NT2/D1 (cell line): Measurements from ENCODE around the gene OPTC.

Experiments
- DNase-seq: peaks from one replicate; pipeline ENCODE4 v3.0.0-alpha.2; 2011; ENCODE audit warnings: low read depth, low spot score
- H3K27me3 ChIP-seq: 2 replicates; pipeline ENCODE4 v1.6.0; 2011; ENCODE audit warnings: mild to moderate bottlenecking; ENCODE audit not compliant: insufficient read length, insufficient read depth
- H3K36me3 ChIP-seq: 2 replicates; pipeline ENCODE4 v1.6.1; 2011; ENCODE audit warnings: mild to moderate bottlenecking, low read length, mixed read lengths; ENCODE audit not compliant: insufficient read depth, insufficient read length
- H3K4me1 ChIP-seq: 2 replicates; pipeline ENCODE4 v1.5.1; 2011; ENCODE audit not compliant: insufficient read depth, insufficient read length
- H3K4me3 ChIP-seq: 2 replicates; pipeline ENCODE4 v1.5.1; 2011; ENCODE audit warnings: low read depth; ENCODE audit not compliant: insufficient read length
- H3K9ac ChIP-seq: 2 replicates; pipeline ENCODE4 v1.6.0; 2011; ENCODE audit warnings: low read depth; ENCODE audit not compliant: insufficient read length
- H3K9me3 ChIP-seq: 2 replicates; pipeline ENCODE4 v1.5.1; 2011; ENCODE audit warnings: mild to moderate bottlenecking, low read length; ENCODE audit not compliant: insufficient read depth
- SUZ12 ChIP-seq: IDR thresholded peaks from 2 replicates; pipeline ENCODE4 v1.6.1; 2011; ENCODE audit not compliant: insufficient read length, insufficient read depth; ENCODE audit errors: extremely low read depth
- YY1 ChIP-seq: IDR thresholded peaks from 2 replicates; pipeline ENCODE4 v1.6.1; 2011; ENCODE audit not compliant: insufficient read length, insufficient read depth
- ZNF274 ChIP-seq: IDR thresholded peaks from 2 replicates; pipeline ENCODE4 v1.6.1; 2011; ENCODE audit warnings: mild to moderate bottlenecking, low read depth, low read length

Gene OPTC

DNA sequence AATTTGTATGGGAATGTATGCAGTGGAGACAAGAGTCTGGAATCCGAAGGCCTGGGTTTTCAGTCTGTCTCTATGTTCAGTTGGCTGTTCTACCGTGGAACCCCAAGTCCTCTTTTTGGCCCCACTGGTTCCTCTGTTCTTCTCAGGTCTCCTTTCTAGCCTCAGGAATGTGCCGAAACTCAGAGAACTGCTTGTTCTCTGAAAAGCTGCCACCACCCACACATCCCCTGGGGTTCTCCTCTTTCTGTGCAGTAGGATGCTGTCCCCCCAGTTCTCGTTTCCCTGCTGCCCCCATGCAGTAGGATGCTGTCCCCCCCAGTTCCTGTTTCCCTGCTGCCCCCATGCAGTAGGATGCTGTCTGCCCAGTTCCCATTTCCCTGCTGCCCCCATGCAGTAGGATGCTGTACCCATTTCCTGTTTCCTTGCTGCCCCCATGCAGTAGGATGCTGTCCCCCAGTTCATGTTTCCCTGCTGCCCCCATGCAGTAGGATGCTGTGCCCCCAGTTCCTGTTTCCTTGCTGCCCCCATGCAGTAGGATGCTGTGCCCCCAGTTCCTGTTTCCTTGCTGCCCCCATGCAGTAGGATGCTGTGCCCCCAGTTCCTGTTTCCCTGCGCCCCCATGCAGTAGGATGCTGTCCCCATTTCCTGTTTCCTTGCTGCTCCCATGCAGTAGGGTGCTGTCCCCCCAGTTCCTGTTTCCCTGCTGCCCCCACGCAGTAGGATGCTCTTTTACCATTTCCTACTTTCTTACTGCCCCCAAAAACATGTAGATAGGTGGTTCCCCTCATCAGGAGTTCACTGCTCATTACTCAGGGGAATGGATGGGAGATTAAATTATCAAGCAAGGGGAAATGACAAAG is 35.3 kb downstream of the OPTC start:
- TF ChIP-seq YY1 (no peak), ZNF274 (no peak), SUZ12 (no peak)
- no peaks in the 10 kb centered on the region for H3K27me3 ChIP-seq
- no peak overlapping the region for H3K9ac ChIP-seq
- H3K4me3 ChIP-seq: no peak overlapping the region
- DNase-seq: no peak
- no peaks in the 10 kb centered on the region for H3K36me3 ChIP-seq
- H3K4me1 ChIP-seq: peaks cover 21% of the 10 kb centered on the region
- H3K9me3 ChIP-seq: no peaks in the 10 kb centered on the region

DNA sequence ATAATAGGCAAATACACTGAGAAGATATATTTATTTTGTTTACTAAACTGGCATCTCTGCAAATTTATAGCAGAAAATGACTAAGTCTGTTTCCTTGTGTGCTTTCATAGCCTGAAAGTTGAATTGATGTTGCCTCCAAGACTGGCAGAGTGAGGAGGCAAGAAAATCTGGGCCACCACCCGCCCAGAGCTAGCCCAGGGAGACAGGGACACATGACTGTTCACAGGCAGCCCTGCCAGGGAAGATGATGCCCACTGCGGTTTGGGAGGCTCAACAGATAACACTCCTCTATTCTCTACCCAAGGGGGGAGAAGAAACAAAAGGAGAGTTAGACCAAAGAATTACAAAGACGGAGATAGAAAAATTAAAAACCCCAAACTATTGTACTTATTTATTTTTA is 37.1 kb downstream of the OPTC start:
- Histone ChIP-seq H3K27me3 (no peaks in the 10 kb centered on the region), H3K9me3 (no peaks in the 10 kb centered on the region), H3K4me3 (no peak overlapping the region), H3K9ac (no peak overlapping the region), H3K36me3 (no peaks in the 10 kb centered on the region), H3K4me1 (peaks cover 13% of the 10 kb centered on the region)
- no peak for DNase-seq
- TF ChIP-seq YY1 (no peak), ZNF274 (no peak), SUZ12 (no peak)

DNA sequence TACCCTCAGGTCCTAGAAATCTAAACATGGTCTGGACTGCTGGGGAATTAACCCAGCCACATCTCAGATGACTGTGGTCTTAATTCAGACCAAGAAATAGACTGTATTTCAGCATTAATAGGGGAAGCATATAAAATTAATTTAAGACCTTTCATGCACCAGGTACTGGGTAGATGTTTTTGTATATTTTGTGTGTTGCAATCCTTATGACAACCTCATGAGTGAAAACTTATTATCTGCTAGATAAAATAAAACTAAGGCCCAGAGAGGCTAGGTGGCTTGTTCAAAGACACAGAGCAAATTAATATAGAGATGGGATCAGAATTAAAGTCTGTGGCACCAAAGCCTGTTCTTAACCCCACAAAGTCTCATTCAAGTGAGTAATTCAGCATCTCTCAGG is 40.1 kb downstream of the OPTC start:
- Histone ChIP-seq H3K27me3 (no peaks in the 10 kb centered on the region), H3K9me3 (no peaks in the 10 kb centered on the region), H3K9ac (no peak overlapping the region), H3K4me3 (no peak overlapping the region), H3K4me1 (peaks cover 1% of the 10 kb centered on the region), H3K36me3 (no peaks in the 10 kb centered on the region)
- no peak for TF ChIP-seq YY1
- TF ChIP-seq SUZ12: no peak
- TF ChIP-seq ZNF274: no peak
- DNase-seq: no peak

DNA sequence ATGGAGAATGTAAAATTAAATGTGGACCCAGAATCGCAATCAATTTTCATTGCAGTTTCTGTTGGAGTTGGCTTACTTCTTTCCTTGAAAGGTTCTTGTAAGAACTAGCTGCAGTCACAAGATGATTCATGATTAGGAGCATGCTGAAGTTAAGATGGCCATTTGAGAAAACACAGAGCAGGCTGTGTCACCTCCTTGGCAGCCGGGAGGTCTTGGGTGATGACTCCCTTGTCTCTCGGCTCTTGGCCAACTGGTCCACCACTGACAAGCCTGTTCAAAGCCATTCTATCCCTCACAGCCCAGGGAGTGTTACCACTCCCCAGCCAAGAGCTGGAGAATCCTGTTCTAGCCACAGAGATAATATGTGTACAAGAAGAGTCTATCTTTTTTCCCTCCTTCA is 40.6 kb downstream of the OPTC start:
- DNase-seq: no peak
- TF ChIP-seq ZNF274 (no peak), SUZ12 (no peak), YY1 (no peak)
- Histone ChIP-seq H3K27me3 (no peaks in the 10 kb centered on the region), H3K4me1 (no peaks in the 10 kb centered on the region), H3K9me3 (no peaks in the 10 kb centered on the region), H3K36me3 (no peaks in the 10 kb centered on the region), H3K9ac (no peak overlapping the region), H3K4me3 (no peak overlapping the region)

DNA sequence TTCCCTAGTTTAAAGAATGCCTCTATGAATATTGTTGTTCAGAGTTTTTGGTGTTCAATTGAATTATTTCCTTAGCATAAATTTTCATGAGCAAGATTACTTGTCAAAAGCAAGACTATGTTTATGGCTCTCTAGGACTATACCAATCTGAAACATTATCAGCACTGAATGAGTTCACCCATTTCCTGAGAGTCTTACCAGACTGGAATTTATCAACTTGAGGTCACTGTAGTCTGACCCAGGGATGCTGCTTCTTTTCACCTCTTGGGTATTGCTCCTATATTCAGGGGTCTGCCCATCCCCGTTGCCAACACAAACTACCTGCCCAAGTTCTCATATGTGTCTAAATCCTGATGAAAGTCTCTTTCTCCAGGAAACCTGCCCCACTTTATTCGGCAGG is 42.6 kb downstream of the OPTC start:
- Histone ChIP-seq H3K4me3 (no peak overlapping the region), H3K9ac (no peak overlapping the region), H3K27me3 (no peaks in the 10 kb centered on the region), H3K4me1 (no peaks in the 10 kb centered on the region), H3K36me3 (no peaks in the 10 kb centered on the region), H3K9me3 (no peaks in the 10 kb centered on the region)
- no peak for DNase-seq
- TF ChIP-seq YY1: no peak
- TF ChIP-seq ZNF274: no peak
- TF ChIP-seq SUZ12: no peak

DNA sequence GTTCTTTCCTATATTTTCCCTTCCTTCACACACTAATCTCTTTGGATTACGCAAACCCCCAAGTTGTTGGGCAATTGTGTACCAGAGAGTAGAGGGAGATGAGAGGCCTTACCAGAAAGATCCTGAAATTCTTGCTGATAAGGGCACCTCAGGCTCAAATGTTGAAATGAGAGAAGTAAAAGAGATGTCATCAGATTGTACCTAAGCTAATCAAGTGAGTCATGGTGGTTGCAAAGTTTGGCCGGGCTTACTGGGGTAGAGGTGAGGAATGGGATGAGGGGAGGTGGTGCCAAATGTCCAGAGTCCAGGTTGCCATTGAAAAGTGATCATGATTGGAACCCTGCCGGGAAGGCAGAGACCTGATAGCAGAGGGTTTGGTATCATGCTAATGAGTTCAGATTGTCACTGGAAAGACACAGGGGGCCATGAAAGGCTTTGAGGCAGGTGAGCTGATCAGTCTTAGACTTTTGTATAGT is 43.1 kb downstream of the OPTC start:
- no peaks in the 10 kb centered on the region for H3K4me1 ChIP-seq
- no peak overlapping the region for H3K4me3 ChIP-seq
- no peak for DNase-seq
- no peaks in the 10 kb centered on the region for H3K27me3 ChIP-seq
- no peaks in the 10 kb centered on the region for H3K9me3 ChIP-seq
- TF ChIP-seq SUZ12: no peak
- TF ChIP-seq ZNF274: no peak
- no peaks in the 10 kb centered on the region for H3K36me3 ChIP-seq
- H3K9ac ChIP-seq: no peak overlapping the region

DNA sequence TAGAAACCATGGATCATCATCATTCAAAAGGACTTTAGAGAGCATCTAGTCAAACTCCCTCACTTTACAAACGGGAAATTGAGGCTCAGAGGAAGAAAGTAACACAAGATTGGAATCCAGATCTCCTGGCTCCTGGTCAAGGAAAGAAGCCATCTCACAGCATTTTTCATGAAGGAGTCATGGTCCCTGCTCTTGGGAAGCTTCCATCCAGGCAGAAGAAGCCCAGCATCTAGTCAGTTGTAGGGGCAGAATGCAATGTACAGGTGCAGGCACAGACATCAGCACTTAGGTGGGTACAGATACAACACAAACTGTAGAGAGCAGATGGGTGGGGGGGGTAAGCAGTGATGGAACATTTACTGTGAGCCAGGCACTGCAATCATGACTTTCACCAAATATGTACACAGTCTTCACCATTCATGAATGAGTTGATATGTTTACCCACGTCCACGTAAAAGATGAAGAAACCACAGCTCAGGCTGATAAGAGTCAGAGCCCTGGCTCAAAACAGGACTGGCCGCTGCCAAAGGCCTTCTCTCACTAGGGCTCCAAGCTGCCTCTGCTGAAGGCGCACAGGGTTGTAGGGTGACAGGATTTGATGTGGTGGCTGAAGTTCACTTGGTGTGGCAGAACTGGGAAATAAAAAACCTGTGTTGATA is 44.0 kb downstream of the OPTC start:
- no peak for DNase-seq
- Histone ChIP-seq H3K4me1 (no peaks in the 10 kb centered on the region), H3K9me3 (no peaks in the 10 kb centered on the region), H3K9ac (no peak overlapping the region), H3K4me3 (no peak overlapping the region), H3K27me3 (no peaks in the 10 kb centered on the region), H3K36me3 (no peaks in the 10 kb centered on the region)
- TF ChIP-seq SUZ12: no peak
- TF ChIP-seq ZNF274: no peak
- no peak for TF ChIP-seq YY1
